HG02938 (cell line): Measurements from ENCODE around the gene JAKMIP1.
A peak's percentile ranks its signal among the peaks of the same experiment; 100 is the strongest.

Experiments used
- ATAC-seq: cut with Tn5 transposase; IDR thresholded peaks from one replicate; pipeline ENCODE4 v1.9.1; 2021; ENCODE audit warnings: mild to moderate bottlenecking, moderate library complexity; ENCODE audit not compliant: unreplicated experiment

JAKMIP1 gene

DNA sequence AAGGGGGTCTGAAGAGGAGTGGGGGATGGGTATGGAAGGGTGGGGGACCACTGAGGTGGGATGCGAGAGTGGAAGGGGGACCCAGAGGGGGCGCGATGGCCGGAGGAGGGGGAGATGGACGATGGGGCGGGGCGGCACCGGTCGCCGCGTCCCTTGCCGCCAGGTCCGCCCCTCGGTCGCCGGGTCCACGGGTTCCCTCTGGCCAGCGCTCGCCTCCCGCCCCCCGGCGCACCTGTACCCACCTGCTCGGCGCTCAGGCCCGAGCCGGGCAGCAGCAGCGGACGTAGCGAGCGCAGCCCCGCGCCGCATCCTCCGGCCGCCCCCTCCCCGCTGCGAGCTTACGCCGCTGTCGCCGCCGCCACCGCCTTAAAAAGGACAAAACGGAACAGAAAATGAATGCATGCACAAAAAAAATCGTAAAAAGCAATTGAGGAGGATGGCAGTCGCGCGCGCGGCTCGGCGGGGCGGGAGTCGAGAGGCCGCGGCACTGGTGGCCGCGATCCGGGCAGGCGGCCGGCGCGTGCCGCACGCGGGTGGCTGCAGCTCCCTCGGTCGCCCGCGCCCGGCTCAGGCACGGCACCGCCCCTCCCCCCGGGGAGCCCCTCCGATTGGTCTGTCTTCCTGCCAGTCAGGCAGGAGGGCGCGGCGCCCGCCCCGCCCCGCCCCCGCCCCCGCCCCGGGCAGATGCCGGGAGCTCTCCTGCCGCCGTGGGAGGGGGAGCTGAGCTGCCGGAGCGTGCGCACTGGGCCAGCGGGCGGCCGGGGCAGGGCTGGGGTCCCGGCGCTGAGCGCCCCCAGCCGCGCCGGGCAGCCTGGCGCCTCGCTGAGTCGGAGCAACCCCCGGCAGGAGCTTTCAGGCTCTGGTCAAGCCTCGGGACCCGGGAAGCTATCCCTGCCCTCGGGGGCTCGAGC, at the start of gene JAKMIP1:
JAKMIP1 (minus strand) TSS at position 539 of the 911 bp plus-strand sequence. CDS start 87,699 bp downstream, outside the sequence.
- peak; percentile 77 for ATAC-seq

DNA sequence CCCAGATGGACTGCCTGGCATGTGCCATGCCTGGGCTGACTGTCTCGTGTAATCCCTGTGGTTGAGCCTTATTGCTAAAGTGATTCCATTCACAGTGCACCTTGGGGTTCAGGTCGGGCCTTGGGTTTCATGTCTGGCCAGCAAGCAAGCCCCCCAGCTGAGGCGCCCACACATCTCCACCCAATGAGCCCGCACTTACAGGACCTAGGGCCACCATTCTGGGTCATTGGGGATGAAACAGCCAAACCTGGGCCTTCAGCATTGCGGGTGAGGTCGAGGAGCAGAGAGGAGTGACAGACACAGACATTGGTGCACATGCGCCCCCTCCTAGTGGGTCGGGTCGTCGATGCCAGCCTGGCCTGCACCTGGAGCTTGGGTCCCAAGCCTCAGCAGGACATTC, 48.0 kb upstream of the JAKMIP1 start:
- ATAC-seq: no peak

DNA sequence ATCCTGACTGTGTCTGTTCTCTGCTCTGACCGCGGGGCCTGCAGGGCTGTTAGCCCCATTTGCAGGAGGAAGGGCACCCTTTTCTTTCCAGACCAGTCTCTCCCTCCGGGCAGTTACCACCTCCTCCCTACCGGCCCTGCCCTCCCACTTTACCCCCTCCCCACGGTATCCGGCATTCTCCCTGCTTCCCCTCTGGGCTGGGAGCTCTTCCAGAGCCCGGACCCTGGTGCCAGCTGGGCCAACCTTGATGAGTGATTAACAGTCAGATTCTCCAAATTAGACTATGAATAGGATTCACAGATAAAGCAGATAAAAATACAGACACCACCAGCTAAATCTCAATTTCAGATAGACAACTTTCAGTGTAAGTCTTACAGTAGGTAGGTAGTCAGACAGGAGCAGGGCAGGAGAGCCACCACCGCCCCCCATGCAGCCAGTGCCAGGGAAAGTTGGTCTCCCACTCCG, 45.9 kb upstream of the JAKMIP1 start:
- ATAC-seq: no peak

DNA sequence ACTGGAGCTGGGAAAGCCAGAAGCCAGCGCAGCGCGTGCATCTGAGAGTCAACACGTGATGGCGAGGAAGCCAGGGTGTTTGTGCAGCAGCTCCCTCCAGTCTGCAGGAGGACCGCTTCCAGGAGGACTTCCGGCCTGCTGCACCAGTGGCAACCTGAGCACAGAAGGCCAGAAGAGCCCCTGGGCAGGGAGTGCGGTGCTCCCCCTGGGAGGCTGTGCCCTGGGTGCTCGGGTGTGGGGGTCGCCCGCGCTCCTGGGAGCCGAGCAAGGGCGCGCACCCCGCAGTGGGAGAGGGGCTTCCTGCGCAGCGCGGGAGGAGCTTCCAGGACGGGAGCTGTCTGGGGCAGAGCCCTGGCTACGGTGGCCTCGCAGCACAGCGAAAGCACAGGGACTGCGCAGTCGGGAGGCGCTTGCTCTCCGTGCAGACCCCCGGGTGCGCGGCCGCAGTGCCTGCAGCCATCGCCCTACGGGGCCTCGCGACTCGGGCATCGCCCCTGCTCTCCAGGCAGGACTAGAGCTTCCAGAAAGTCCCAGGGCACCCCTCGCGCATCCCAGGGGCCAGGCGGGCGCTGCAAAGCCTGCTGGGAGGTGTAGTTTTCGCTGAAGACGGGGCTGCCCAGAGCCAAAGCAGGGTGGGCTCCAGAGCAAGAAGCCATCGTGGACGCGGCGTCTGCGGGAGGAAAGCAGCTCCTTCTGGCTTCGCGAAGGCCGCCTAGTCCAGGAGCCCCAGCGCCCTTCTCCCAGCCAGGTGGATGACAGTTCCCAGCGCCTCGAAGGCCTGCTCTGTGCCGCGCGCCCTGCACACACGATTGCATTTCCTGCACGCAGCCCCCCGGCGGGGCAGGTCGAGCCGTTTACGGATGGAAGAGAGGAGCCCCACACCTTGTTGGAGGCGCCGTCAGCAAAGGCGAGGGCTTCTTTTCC, 45.2 kb upstream of the JAKMIP1 start:
- ATAC-seq: no peak

DNA sequence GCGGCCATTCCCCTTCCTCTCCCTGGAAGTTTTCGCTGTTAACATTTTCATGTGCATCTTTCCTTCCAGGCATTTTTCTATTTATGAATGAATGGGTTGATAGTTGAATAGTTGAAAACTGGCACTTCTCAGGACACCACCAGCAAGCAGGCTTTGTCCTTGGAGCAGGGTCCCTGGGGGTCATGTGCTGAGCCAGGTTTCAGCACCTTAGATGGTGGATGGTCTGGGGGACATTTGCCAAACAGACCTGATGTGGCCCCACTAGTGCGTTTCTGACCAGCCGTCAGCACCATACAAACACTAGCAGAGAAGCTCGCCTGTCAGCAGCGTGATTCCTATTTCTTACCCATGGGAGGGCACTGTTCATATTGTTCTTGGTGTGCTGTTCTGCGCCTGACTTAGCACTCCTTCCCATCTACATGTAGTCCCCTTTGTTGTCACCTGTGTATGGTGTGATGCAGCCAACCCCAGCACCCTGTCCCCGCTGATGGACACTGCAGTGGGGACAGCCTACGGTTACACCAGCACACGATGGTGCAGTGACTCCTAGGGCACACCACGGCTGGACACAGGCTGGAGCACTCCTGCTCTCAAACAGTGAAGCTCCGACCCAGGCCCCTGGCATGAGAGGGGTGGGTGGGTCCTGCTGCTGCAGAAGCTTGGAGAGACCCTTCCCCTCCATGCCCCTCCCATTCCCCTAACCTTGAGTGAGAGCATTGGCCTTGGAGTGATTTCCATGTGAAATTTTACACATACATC, 42.1 kb upstream of the JAKMIP1 start:
- ATAC-seq: no peak

DNA sequence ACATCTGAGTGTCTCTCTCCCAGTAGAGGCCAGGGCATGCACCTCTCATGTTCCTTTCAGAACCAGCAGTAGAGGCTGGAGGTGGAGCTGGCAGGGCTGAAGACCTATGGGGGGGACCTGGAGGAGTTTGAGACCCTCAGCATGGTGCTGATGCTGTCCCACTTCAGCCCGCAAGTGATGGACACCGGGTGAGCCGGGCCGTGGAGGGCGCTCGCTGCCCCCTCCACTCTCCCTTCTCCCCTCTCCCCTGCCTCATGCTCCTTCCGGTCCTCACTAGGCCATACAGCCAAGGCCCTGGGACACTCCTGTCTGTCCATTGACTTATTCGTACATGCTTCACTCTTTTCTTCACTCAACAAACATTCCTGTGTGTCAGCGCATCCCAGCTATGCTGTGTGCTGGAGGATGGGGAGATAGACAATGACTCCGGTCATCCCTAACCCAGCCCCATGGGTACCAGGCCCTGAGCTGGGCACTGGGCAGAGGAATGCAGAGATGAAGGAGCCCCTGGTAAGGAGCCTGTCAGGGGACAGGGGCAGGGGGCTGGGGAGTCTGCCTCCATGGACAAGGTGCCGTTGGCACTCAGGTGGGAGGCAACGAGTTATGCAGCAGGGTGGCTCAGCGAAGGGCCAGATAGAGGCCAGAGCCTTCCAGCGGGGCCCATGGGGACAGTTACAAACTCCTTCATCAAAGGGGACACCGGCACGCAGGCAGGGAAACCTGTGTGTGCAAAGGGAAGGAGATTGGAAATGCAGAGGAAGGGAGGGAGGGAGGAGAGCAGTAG, 40.9 kb upstream of the JAKMIP1 start:
- ATAC-seq: no peak

DNA sequence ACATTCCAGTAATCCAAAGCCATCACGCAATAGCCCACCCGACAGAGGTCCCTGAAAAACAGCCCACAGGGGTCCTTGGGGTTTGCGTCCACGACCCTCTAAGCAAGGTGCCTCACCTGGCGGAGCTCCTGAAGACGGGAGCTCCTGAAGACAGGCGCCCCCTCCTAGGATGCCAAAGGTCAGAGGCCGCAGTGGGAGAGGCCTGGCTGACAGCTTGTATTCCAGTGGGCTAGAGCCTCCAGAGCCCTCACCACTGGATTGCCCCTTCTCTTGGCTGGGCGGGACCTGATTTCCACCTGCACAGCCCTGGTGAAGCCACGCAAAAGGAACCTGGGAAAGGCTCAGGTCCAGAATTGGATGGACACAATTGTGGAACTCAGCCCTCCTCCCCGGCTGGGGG, 39.6 kb upstream of the JAKMIP1 start:
- no peak for ATAC-seq

DNA sequence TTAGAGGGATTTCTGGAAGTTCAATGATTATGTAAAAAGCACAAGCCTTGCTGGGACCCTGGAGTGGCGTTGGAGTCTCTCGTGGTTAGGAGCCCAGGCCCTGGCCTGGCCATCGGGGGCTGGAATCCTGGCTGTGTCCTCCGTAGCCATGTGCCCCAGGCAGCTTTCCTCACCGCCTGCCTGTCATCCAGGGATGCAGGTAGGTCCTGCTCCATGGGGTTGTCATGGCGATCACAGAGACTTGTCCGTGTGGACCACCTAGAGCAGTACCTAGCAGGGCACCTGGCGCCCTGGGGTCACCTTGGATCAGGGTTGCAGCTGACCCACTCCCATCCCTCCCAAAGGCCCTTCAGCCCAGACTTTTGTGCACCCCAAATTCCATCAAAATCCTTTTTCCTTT, 39.1 kb upstream of the JAKMIP1 start:
- no peak for ATAC-seq

DNA sequence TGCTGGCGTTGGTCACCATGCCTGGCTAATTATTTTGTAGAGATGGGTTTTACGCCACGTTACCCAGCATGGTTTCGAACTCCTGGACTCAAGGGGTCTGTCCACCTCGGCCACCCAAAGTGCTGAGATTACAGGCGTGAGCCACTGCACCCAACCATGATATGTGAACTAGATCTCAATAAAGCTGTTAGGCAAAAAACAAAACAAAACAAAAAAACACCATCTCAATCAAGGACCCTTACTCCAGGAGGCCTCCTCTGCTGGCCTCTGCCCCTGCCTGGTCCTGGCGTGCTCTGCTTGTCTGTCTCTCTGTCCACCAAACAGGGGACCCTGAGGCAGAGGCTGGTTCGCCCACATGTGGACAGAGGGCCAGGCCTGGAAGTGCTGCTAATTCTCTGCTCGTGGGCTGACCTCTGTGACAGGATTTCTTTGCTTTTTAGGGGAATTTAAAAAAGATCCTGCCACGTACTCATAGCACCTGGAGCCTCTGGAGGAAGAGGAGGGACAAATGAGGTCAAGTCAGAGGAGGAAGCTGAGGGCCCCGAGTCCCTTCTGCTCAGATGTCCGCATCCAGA, 36.6 kb upstream of the JAKMIP1 start:
- ATAC-seq: no peak

DNA sequence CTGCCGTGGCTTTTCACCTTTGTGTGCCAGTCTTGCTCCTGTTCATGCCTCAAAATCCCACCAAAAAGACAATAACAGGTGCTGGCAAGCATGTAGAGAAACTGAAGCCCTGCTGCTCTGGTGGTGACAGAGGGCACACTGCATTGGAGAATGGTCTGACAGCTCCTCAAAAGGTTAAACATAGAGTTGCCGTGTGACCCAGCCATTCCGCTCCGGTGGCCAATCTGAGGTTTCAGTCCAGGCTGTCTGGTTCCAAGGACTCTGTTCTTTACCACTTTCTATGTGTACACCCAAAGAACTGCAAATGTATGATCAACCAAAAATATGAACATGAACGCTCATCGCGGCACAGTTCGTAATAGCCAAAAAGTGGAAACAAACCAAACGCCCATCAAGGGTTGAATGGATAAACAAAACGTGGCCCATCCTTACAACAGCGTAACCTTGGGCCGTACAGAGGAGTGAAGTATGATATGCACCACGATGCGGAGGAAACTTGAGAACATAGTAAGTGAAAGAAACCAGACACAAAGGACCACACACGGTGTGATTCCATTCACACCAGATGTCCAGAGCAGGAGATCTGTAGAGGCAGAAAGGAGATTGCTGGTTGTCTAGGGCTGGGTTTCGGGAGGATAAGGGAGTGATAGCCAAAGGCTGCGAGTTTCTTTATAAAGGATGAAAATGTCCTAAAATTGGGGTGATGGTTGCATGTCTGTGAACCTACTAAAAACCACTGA, 35.7 kb upstream of the JAKMIP1 start:
- ATAC-seq: no peak

DNA sequence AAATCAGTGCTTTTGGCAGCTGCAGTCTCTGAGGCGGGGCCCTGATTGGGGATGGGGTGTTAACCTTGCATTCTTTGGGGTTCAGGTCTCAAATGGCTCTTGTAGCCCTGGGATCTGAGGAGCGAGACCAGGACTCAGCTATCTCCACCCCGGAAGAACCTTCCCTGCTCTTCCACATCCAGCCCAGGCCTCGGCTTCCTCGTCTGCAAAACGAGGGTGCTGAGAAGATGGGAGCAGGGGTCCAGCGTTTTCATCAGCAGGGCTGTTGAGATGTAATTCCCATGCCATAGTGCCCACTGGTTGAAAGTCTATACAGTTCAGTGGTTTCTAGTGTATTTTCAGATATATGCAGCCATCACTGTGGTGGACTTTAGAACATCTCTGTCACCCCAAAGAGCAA, 34.7 kb upstream of the JAKMIP1 start:
- ATAC-seq: no peak

DNA sequence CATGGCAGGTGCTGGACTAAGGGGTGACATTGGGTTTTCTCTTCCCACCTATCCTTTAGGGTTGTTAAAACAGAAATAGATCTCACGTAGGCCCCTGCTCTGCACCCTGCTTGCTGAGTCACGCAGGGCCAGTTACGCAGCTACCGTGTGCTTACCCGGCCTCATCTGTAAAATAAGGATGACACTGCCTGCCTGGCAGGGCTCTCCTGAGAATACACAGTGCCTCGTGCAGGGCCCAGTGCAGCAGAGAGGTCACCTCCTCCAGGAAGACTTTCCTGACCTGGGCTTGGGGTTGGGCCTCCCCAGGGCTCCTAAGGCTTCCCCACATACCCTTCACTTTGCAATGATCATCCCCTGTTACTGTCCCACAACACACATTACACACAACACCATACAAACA, 33.6 kb upstream of the JAKMIP1 start:
- no peak for ATAC-seq

DNA sequence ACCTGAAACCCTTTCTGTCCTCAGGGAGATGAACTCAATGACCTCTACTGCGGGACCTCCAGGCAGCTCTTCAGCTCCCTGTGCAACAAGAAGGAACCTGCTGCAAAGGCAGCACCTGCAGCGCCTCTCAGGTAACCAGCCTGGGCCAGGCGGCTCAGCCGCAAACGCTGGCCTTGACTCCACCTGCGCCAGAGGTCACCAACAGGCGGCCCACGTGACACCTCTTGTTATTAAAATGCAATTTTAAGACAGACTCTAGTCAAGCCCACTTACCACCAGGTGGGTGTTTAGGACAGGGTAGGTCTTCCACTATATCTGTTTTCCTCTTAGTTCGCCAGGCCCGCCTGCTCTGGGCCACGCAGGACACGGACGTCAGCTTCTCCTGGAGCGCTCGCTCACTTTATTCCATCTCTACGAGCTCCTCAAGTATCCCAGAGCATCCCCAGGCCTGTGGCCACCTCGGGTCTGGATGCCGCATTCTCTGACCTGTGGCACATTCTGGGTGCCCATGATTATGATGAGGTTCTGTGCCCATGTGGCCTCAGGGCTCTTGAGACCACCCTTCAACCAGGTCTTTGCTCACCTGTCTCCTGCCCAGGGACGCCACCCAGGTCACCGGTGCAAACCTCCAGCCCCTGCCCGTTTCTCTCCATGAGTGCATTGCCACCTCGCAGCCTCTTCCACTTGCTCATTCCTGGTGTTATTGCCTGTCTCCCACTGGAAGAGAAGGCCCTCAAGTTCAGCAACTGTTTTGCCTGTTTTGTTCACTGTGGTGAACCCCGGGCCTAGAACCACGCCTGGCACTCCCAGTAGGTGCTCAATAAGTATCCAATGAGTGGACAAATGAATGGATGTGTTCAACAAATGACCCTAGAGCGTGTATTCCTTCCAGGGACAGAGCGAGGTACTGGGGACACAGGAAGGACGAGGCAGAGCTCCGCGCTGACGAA, 32.8 kb upstream of the JAKMIP1 start:
- no peak for ATAC-seq

DNA sequence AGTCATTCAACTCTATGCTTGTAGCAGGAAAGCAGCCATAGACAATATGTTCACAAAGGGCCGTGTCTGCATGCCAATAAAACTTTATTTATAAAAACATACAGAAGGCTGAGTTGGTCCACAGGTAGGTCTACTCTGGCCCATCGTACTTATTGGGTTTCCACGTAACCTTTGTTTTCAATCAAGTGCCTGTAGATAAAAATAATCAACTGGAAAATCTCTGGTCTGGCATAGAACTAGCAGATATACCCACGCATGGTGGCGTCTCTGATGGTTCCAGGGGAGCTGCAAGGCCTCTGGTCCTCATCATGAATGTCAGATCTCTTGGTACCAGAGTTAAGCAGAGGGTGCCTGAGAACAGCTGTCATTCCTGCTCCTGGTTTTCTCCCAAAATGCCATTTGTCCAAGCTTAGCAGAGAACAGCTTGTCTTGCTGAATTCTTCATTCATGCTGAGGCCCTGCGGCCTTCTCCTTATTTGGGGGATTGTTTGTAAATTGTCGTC, 31.4 kb upstream of the JAKMIP1 start:
- no peak for ATAC-seq

DNA sequence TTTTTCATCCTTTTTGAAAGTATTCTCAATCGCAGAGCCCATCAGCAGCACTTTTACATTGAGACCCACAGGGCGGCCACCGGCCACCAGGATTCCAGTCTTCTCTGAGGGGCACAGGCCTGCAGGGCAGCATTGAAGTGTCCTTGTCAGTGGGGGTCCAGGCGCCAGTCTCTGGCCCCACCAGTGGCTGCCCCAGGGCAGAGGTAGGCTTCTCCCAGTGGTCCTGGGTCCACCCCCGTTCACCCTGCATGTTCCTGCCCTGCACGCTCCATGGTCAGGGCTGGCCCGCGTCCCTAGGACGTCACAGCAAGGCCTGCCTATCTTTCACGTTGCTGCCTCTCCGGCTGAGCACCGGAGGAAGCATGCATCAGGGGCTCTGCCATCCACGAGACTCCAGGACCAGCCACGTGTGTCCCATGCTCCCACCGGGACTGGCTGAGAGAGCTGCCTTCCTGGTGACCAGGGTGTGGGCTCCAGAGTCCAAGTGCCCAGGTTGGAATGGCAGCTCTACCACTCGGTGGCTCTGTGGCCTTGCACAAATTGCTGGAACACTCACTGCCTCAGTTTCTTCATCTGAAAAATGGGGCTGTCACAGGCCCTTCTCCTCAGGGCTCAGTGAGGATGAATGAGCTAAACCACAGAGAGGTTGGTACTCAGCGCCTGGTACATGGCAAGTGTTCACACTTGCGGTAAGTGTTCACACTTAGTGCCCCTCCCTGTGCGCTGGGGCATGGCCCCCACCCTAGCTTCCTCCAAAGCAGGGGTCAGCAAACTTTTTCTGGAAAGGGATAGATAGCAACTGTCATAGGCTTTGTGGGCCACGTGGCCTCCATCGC, 30.7 kb upstream of the JAKMIP1 start:
- ATAC-seq: no peak

DNA sequence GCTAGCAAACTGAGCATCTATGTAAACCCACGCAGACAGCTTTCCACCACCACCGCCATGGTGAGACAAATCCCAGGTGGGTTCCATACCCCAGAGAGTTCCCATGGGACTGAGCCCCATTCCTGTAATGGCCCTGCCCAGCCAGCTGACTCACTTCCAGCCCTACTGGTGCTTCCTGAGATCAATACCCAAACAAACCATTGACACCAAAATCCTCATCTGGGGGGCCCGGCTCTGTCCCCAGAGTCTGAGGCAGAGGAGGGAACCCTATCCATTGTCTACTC, 30.1 kb upstream of the JAKMIP1 start:
- ATAC-seq: no peak
